MCF 10A (cell line): ENCODE measurements around the gene ARHGAP21. TPM values are rescaled to one million over a fixed set of nuclear protein-coding genes. Genes with fewer than 3 reads are reported as not detected.
"Not testable (repeated sequence)": the region's sequence is repeated elsewhere in the genome, so short reads cannot be mapped to it uniquely, and the experiment has no call there.

Source experiments
- BruUV-seq: library from RNA; stranded (reverse); fragments of 400-500 nt; replicated peaks from 2 replicates; lab custom pipeline; 2021; lab: Mats Ljungman, UMichigan
- CTCF ChIA-PET: fragments of 300-600 bp; sonication (Branson Sonifier 250); formaldehyde crosslinking; extraction: SDS; loops from one replicate; lab custom pipeline; 2021; ENCODE audit warnings: antibody characterized with exemption, inconsistent platforms; lab: Yijun Ruan, JAX
- POLR2A ChIA-PET: fragments of 300-600, 350-650 bp; sonication (Branson Sonifier 250); formaldehyde crosslinking; extraction: SDS; loops from one replicate; lab custom pipeline; 2020; ENCODE audit warnings: antibody characterized with exemption, inconsistent platforms; lab: Yijun Ruan, JAX
- DNase-seq: peaks from one replicate; pipeline ENCODE4 v3.0.0-alpha.2; 2018; ENCODE audit not compliant: unreplicated experiment
- H3K27ac Mint-ChIP-seq: one replicate; pipeline ENCODE4 v1.8.0; 2022; ENCODE audit warnings: mild to moderate bottlenecking, low read depth, mixed read lengths; ENCODE audit not compliant: unreplicated experiment
- H3K27me3 Mint-ChIP-seq: one replicate; pipeline ENCODE4 v1.8.0; 2022; ENCODE audit warnings: mixed read lengths; ENCODE audit not compliant: insufficient read depth, unreplicated experiment
- H3K36me3 Mint-ChIP-seq: one replicate; pipeline ENCODE4 v1.8.0; 2022; ENCODE audit warnings: mild to moderate bottlenecking, moderate library complexity, mixed read lengths; ENCODE audit not compliant: insufficient read depth, unreplicated experiment
- H3K4me1 Mint-ChIP-seq: one replicate; pipeline ENCODE4 v1.8.0; 2022; ENCODE audit warnings: mixed read lengths; ENCODE audit not compliant: insufficient read depth, unreplicated experiment
- H3K4me3 Mint-ChIP-seq: one replicate; pipeline ENCODE4 v1.8.0; 2022; ENCODE audit warnings: mild to moderate bottlenecking, moderate library complexity, mixed read lengths; ENCODE audit not compliant: unreplicated experiment
- H3K9me3 Mint-ChIP-seq: one replicate; pipeline ENCODE4 v1.8.0; 2022; ENCODE audit warnings: mixed read lengths; ENCODE audit not compliant: unreplicated experiment
- CTCF ChIP-seq: fragments of 200-600 bp; IDR thresholded peaks from one replicate; pipeline ENCODE4 v1.8.0; 2022; ENCODE audit warnings: antibody characterized with exemption, mild to moderate bottlenecking; ENCODE audit not compliant: unreplicated experiment
- intact Hi-C: fragments of 100-400 bp; cut with micrococcal nuclease; formaldehyde crosslinking; loops from 2 replicates; pipeline ENCODE4 v1.14.1; 2022
- total RNA-seq: library from RNA; stranded (reverse); gene quantifications from 2 replicates; pipeline ENCODE4 v1.2.3, GENCODE V29; 2022

ARHGAP21 gene
- total RNA-seq, 1 experiment from 2014 or later, result 85.1 TPM

GRCh38 chr10:24623383-24623782, 100.3 kb downstream of the ARHGAP21 start:
- DNase-seq, result no peak
- ChIA-PET POLR2A (no interaction called here), CTCF (interaction anchor here (0.6 kb wide), 1 partner anchor 367 kb away, joined by 3 read pairs; no protein-coding TSS in a partner anchor)
- intact Hi-C loops, result no loop called here
- Mint-ChIP-seq H3K27ac (no peak overlapping the region), H3K9me3 (no peaks in the 10 kb centered on the region), H3K4me3 (no peak overlapping the region), H3K36me3 (peaks cover 8% of the 10 kb centered on the region), H3K4me1 (peaks cover 10% of the 10 kb centered on the region), H3K27me3 (no peaks in the 10 kb centered on the region)
- TF ChIP-seq CTCF, result no peak
- BruUV-seq, result no TSS peak

- POLR2A ChIA-PET, result no interaction called here
- Mint-ChIP-seq H3K9me3 (no peaks in the 10 kb centered on the region), H3K27ac (no peak overlapping the region), H3K4me1 (peaks cover 14% of the 10 kb centered on the region), H3K4me3 (no peak overlapping the region), H3K36me3 (peaks cover 14% of the 10 kb centered on the region), H3K27me3 (no peaks in the 10 kb centered on the region)
- CTCF ChIA-PET, result interaction anchor here (0.6 kb wide), 2 partner anchors 367 to 368 kb away, joined by 3 read pairs; no protein-coding TSS in a partner anchor
- TF ChIP-seq CTCF, result no peak
- DNase-seq, result no peak
- intact Hi-C loops, result no loop called here
- no TSS peak for BruUV-seq
These were observed 100.8 kb downstream of the ARHGAP21 start for GRCh38 chr10:24622781-24623301.

- H3K9me3 Mint-ChIP-seq, H3K4me3 Mint-ChIP-seq, H3K27me3 Mint-ChIP-seq, H3K27ac Mint-ChIP-seq, DNase-seq, POLR2A ChIA-PET, BruUV-seq, intact Hi-C loops, CTCF ChIA-PET: not testable (repeated sequence)
- H3K4me1 Mint-ChIP-seq, result peaks cover 19% of the 10 kb centered on the region
- H3K36me3 Mint-ChIP-seq, result peaks cover 25% of the 10 kb centered on the region
These were observed 102.5 kb downstream of the ARHGAP21 start for GRCh38 chr10:24621035-24621795.

- BruUV-seq, intact Hi-C loops, POLR2A ChIA-PET, CTCF ChIA-PET, DNase-seq, H3K27me3 Mint-ChIP-seq, H3K9me3 Mint-ChIP-seq, H3K4me3 Mint-ChIP-seq: not testable (repeated sequence)
- Mint-ChIP-seq H3K27ac (peak overlapping the region; percentile 42), H3K36me3 (peaks cover 33% of the 10 kb centered on the region), H3K4me1 (peaks cover 15% of the 10 kb centered on the region)
These were observed 103.7 kb downstream of the ARHGAP21 start for GRCh38 chr10:24619994-24620310.

DNA sequence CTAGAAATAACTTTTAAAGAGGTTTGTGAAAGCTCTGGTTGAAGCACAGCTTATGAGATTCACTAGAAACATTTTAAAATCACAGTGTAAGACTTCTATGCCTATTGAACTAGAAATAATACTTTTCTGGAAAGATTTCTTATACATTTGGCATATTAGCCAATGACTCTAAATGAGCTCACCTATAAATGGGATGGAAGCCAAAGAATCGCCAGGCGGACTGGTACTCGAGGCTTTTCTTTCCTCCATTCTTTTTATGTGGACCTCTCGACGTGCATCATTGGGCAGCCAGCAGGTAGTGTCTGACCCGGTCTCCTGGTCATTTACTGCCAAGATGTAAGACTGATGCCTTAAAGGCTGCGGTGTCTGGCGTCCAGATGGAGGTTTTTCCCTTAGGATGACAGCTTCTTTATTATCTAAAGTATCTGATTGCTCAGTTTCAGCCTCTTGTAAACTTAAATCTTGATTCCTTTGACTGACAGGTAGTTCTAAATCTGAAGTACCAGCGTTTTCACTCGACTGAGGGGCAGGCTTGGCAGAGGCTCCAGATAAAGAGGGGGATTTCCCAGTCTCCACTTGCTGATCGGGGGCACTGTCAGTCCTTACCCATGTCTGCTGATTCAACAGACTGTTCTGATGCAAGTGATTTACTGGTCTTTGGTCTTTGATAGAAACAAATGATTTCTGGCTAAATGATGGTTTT, 104.2 kb downstream of the ARHGAP21 start:
- BruUV-seq, intact Hi-C loops, H3K4me3 Mint-ChIP-seq, H3K27me3 Mint-ChIP-seq, H3K9me3 Mint-ChIP-seq: not testable (repeated sequence)
- peaks cover 38% of the 10 kb centered on the region for H3K36me3 Mint-ChIP-seq
- POLR2A ChIA-PET, result interaction anchor here (0.6 kb wide), 1 partner anchor 321 kb away, joined by 3 read pairs; no protein-coding TSS in a partner anchor
- H3K4me1 Mint-ChIP-seq, result peaks cover 15% of the 10 kb centered on the region
- CTCF ChIA-PET, result interaction anchor here (0.6 to 3.0 kb wide), 4 partner anchors 16 to 461 kb away, joined by 4 to 48 read pairs (median 13); no protein-coding TSS in a partner anchor
- peak overlapping the region; percentile 42 for H3K27ac Mint-ChIP-seq
- DNase-seq, result peak; percentile 61
